LoVo (cell line): ENCODE data around the gene SSBP2.
"Not testable (repeated sequence)": the region's sequence is repeated elsewhere in the genome, so short reads cannot be mapped to it uniquely, and the experiment has no call there.

Source experiments
- DNase-seq: peaks from one replicate; pipeline ENCODE4 v3.0.0-alpha.2; 2016; ENCODE audit warnings: low spot score

SSBP2 gene

DNA sequence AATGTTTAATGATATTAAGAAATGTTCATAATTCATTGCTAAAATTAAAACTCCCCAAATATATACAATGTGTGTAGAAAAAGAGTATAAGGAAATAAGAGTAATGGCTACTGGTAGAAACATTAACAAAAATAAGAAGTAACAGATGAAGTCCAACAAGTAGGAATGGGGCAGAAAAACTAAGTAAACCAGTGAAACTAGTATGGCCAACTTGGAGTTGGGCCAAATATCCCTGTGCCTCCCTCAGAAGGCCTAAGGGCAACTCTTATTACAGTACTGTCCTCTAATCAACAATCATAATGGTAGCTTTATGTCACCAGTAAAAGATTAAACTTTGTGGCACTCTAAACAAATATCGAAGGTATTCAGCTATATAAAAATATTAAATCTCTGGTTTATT lies 93.5 kb downstream of the SSBP2 start:
- DNase-seq = peak; percentile 16

DNA sequence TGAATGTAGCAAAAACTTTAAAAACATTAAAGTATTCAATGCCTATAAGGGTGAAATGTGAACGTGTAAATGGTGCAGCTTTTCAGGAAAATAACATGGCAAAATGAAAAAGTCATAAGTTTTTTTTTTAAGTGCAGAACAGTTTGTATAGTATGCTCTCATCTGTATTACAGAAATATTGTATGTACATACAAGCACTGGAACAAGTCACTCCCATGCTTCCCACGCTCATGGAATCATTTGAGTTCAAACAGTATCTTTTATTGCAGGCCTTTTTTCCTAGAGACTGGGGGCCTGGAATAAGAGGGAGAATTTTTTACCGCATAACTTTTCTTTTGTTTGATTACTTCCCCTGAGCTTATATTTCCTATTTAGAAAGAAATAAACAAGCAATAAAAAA lies 94.1 kb downstream of the SSBP2 start:
- no peak for DNase-seq

DNA sequence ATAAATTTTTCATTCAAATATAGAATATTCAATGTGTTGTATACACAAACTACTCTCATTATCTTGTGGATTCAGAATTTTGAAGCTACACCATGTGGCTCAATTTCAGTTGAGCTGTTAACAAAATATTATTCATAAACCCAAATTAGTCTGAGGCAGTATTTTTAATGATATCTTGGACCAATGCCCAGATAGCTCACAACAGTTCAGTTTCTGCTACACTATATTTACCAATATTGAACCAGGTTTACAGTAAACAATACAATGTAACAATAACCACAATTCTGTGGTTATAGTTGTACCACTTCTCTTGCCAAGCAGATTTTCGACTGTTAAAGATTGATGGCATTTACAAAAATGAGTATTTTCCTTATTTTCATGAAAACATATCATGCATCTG lies 99.9 kb downstream of the SSBP2 start:
- DNase-seq = no peak

DNA sequence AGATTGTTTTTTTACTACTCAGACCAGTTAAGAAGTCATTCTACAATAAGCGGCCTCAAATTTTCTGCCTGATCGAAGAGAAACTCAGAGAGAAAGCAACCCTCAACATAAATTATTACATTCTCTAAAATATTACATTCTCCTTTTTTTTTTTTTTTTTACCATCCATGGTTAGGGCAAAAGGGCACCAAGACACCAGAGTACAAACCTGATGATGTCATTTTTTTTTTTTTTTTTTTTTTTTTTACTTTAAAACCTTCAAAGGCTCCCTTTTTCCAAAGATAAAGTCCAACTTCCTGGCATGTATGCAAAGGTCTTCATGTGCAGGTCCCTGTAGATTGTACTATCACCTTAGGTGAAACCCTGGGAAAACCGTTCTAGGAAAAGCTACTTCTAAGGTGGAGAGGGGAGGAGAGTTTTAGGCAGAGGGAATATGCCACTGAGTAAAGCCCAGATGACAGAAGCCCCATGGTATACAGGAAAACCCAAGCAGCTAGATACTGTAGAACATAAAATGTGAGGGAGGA lies 104.4 kb downstream of the SSBP2 start:
- DNase-seq = no peak

- DNase-seq = no peak
Observed at GRCh38 chr5:81642210-81642609, 108.7 kb downstream of the SSBP2 start.

DNA sequence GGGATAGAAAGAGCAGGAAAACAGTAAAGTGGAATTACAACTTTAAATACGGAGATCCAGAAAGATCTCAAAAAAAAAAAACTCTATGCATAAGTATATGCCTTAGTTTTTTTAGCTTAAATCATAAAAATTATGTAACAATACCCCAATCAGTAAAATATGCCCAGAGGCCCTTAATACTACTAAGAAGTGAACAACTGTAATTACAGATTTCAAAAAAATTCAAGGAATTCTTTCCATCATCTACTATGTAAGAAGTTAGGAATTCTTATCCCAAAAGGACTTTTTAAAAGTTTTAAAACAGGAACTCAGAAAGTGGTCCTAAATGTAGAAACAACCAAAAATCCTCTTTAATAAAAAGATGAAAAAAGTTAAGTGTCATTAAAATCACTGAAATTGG lies 111.3 kb downstream of the SSBP2 start:
- DNase-seq = no peak

- DNase-seq = no peak
Observed at GRCh38 chr5:81638471-81638870, 112.4 kb downstream of the SSBP2 start.

DNA sequence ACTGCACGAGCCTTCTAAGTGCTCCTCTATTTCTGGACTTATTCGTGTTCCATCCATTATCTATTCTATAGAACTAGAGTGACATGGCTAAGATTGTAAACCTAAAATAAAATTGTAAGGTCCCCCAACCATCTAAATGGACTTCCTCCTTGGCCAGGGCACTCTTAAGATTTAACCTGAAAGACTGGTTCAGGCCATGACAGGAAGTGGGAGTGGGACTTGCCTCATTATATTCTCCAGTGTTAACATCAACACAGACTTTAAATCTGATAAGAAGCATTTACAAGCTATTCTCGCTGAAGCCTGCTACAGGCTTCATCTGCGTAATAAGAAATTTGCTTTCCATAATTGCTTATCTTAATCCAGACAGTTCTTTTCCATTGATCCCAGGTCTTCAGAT lies 117.0 kb downstream of the SSBP2 start:
- DNase-seq = no peak

DNA sequence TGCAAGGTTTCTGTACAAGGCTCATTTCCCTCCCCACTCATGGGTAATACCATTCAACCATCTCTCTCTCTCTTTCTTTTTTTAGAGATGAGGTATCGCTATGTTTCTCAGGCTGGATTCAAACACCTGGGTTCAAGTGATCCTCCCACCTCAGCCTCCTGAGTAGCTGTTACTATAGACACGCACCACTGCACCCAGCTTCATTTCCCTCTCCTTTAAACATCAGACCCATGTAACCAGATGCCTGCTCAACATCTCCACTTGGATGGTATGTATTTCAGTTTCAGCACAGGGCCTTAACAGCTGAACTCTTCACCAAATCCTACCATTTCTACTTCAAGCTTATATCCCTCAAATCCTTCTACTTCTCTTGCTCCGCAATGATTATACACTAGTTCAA lies 117.4 kb downstream of the SSBP2 start:
- DNase-seq = no peak

GRCh38 chr5:81632679-81633078 lies 118.2 kb downstream of the SSBP2 start:
- DNase-seq = no peak

DNA sequence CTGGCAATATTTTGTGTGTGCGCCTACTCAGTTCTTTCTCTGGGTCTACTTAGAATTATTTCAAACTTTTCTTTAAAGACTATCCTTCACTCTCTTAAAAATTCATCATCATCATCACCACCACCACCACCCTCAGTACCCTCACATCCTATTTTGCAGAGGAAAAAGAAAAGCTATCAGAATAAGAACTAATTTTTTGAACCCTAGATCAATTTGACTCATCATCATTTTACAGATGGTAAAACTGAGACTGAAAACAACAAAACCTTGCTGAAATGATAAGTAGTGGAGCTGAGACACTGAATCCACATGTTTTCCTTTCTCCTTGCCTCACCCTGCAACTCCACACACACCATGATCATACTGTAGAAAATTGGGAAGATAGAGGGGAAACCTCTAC lies 119.3 kb downstream of the SSBP2 start:
- no peak for DNase-seq

DNA sequence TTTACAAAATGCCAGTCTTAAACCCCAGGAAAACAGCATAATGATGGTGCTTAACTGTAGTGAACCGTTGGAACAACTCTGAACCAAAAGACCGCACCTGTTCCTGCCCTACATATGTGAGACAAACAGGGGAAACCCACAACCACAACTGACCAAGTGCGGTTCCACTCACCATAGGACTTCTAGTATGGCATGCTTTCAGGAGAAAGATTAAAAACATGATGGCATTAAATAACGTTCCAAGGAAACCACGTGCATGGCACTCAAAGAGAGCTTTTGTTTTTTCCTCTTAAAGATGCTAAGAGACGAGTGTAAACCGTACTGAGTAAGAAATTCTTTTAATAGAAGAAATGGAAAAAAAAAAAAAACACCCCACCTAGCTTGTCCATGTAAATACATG lies 119.8 kb downstream of the SSBP2 start:
- DNase-seq = no peak

- DNase-seq = no peak
Observed at GRCh38 chr5:81630684-81631083, 120.2 kb downstream of the SSBP2 start.

DNA sequence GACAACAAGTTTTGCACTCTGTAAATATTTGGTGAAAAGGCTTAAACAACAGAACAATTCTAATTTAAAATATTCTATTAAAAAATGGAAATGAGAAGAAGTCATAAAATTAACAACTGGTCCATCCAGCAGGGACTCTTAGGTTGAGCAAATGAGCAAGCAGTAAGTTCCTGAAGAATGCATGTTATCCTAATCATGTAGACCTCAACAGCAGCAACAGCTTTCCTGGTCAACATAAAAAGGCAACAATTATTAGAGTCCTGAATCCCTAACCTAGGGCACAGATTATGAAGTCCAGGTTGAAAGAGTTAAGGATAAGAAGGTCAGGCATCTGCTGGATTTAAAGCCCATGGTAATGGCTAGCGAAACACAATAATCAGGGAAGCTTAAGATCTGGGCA lies 120.9 kb downstream of the SSBP2 start:
- no peak for DNase-seq

DNA sequence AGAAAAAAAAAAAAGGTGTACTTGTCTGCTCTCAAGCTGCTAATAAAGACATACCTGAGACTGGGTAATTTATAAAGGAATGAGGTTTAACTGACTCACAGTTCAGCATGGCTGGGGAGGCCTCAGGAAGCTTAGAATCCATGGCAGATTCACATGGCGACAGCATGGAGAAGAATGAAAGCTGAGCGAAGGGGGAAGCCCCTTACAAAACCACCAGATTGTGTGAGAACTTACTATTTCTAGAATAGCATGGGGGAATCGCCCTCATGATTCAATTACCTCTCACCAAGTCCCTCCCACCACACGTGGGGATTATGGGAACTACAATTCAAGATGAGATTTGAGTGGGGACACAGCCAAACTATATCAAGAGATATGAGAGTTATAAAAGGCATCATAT lies 122.8 kb downstream of the SSBP2 start:
- DNase-seq = not testable (repeated sequence)

DNA sequence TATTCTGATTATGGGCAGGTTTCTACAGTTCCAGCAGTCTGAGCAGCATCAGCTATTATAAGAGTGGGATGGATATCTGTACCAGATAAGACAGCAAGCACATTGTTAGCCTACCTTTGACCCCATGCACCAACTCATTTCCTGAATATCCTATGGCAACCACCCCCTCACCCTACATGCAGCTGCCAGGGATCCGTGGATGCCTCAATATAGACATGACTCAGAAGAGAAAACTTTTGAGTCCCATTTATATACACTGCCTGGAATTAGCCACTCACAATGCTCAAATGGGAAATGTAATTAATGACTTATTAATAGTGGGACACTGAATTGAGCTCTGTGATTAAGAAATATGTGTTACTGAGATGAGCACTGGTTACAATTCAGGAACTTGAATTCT lies 124.4 kb downstream of the SSBP2 start:
- peak; percentile 17 for DNase-seq

DNA sequence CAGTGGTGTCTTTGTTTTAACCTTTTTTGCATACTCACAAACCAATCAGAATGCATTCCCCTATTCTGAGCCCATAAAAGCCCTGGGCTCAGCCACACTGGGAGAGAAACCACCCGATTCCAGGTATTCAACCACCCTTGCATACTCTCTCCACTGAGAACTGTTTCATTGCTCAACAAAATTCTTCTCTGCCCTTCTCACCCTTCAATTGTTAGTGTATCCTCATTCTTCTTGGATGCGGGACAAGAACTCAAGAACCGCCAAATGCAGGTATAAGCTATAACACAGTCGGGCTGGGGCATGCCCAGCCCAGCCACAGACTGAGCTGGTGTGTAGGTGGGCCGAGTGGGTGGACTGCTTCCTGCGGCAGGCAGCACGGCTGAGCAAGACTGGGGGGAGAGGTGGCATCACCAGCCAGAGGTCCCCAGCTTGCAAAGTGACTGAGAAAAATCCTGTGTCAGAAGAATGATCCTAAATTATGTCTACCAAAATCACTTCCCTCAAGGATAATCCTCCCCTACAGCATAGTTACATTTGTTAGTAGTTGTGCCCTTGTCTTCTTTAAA lies 141.0 kb downstream of the SSBP2 start:
- no peak for DNase-seq

GRCh38 chr5:81608976-81609375 lies 141.9 kb downstream of the SSBP2 start:
- DNase-seq = no peak

GRCh38 chr5:81607693-81608092 lies 143.2 kb downstream of the SSBP2 start:
- no peak for DNase-seq

DNA sequence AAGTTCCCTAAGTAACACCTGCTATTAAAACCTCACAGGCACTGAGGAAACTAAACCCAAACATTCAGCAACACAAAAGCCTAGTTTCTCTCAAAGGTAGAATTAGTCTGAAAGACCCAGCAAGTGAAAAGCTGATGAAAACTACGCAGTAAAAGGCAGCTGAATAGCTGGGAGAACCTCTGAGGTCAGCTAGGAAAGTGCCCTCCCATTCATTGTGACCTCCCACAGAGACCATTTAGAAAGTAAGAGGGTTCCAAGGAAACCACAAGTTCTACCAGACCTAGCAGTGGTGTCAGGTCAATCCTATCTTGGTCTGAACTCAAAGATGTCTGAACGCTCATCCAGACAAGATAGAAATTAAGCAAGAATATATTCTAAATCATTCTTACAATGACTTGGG lies 144.7 kb downstream of the SSBP2 start:
- DNase-seq = no peak

GRCh38 chr5:81605299-81605698 lies 145.6 kb downstream of the SSBP2 start:
- DNase-seq = no peak

GRCh38 chr5:81604193-81604592 lies 146.7 kb downstream of the SSBP2 start:
- DNase-seq = no peak

DNA sequence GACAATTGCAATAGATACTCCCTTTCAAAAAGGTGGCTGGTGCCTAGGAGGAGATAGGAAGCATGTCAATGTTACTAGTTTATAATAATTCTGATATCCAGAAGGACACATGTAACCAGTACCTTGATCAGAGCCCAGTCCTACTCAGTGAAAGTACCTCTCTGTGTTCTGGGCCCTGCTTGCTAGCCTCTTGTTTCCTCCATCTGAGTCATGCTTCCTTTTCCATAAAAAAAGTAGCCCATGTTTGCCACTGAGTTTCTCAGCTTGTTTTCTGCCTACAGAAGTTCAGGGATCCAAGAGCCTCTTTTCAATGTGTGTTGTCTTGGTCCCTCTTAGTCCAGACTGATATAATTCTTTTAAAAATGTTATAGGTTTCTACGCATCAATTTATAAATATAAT lies 149.0 kb downstream of the SSBP2 start:
- DNase-seq = no peak

GRCh38 chr5:81592085-81592484 lies 158.8 kb downstream of the SSBP2 start:
- DNase-seq = peak; percentile 22
